HepG2 (cell line): ENCODE data around the gene RNF149. TPM values are rescaled to one million over a fixed set of nuclear protein-coding genes. Genes with fewer than 3 reads are reported as not detected.

Source experiments
- BCL6 ChIP-seq: IDR thresholded peaks from 2 replicates; pipeline ENCODE4 v1.6.1; 2016; ENCODE audit warnings: missing genetic modification reagents, missing compliant biosample characterization
- ETS1 ChIP-seq: sonication (generic); formaldehyde crosslinking; IDR thresholded peaks from 2 replicates; pipeline ENCODE4 v1.4.0; 2020; ENCODE audit warnings: missing genetic modification reagents
- FOSL2 ChIP-seq: sonication (generic); formaldehyde crosslinking; IDR thresholded peaks from 2 replicates; pipeline ENCODE4 v1.4.0; 2020; ENCODE audit warnings: missing genetic modification reagents
- KDM5B ChIP-seq: sonication (generic); formaldehyde crosslinking; IDR thresholded peaks from 2 replicates; pipeline ENCODE4 v1.4.0; 2020; ENCODE audit warnings: missing genetic modification reagents, mild to moderate bottlenecking, borderline replicate concordance
- MAZ ChIP-seq, 2 experiments: sonication (generic) in 1 of 2; formaldehyde crosslinking in 1 of 2; IDR thresholded peaks; 2 replicates each; pipeline versions ENCODE4 v1.5.0 to v1.6.1; 2012 to 2020; ENCODE audit warnings: low read depth in 2 of 2, mild to moderate bottlenecking in 2 of 2, borderline replicate concordance in 1 of 2, improper control_type of control experiment in 1 of 2, low read length in 1 of 2, missing genetic modification reagents in 1 of 2, moderate library complexity in 1 of 2
- MTA1 ChIP-seq: sonication (generic); formaldehyde crosslinking; IDR thresholded peaks from 2 replicates; pipeline ENCODE4 v1.4.0; 2020; ENCODE audit warnings: missing genetic modification reagents, mild to moderate bottlenecking, borderline replicate concordance
- MTF2 ChIP-seq: sonication (generic); formaldehyde crosslinking; IDR thresholded peaks from 2 replicates; pipeline ENCODE4 v1.5.0; 2020; ENCODE audit warnings: missing genetic modification reagents, borderline replicate concordance
- ONECUT2 ChIP-seq: sonication (generic); formaldehyde crosslinking; IDR thresholded peaks from 2 replicates; pipeline ENCODE4 v1.4.0; 2020; ENCODE audit warnings: missing genetic modification reagents
- REPIN1 ChIP-seq: sonication (generic); formaldehyde crosslinking; IDR thresholded peaks from 2 replicates; pipeline ENCODE4 v1.8.0; 2022; ENCODE audit warnings: missing genetic modification reagents, low read depth, mild to moderate bottlenecking, borderline replicate concordance
- SIX4 ChIP-seq: sonication (generic); formaldehyde crosslinking; IDR thresholded peaks from 2 replicates; pipeline ENCODE4 v1.4.0; 2020; ENCODE audit warnings: missing genetic modification reagents
- SMC3 ChIP-seq: IDR thresholded peaks from 2 replicates; pipeline ENCODE4 v1.6.1; 2011; ENCODE audit warnings: low read length, improper control_type of control experiment
- SOX5 ChIP-seq: IDR thresholded peaks from 2 replicates; pipeline ENCODE4 v1.6.1; 2016; ENCODE audit warnings: borderline replicate concordance
- THAP11 ChIP-seq: IDR thresholded peaks from 2 replicates; pipeline ENCODE4 v1.6.1; 2016; ENCODE audit warnings: missing biosample characterization, missing genetic modification reagents
- ZBTB25 ChIP-seq: IDR thresholded peaks from 2 replicates; pipeline ENCODE4 v1.6.1; 2018; ENCODE audit warnings: missing genetic modification reagents
- ZNF263 ChIP-seq: sonication (generic); formaldehyde crosslinking; IDR thresholded peaks from 2 replicates; pipeline ENCODE4 v1.4.0; 2020; ENCODE audit warnings: missing genetic modification reagents
- ZNF292 ChIP-seq: sonication (generic); formaldehyde crosslinking; IDR thresholded peaks from 2 replicates; pipeline ENCODE4 v1.8.1; 2022; ENCODE audit warnings: mild to moderate bottlenecking, low read depth, missing genetic modification reagents, borderline replicate concordance
- ZNF501 ChIP-seq: sonication (generic); formaldehyde crosslinking; IDR thresholded peaks from 2 replicates; pipeline ENCODE4 v1.5.1; 2020; ENCODE audit warnings: mild to moderate bottlenecking, moderate library complexity, missing genetic modification reagents
- ZNF574 ChIP-seq: sonication (generic); formaldehyde crosslinking; IDR thresholded peaks from 2 replicates; pipeline ENCODE4 v1.4.0; 2020; ENCODE audit warnings: missing genetic modification reagents
- ZNF580 ChIP-seq: IDR thresholded peaks from 2 replicates; pipeline ENCODE4 v1.6.1; 2016; ENCODE audit warnings: low read depth, borderline replicate concordance
- ZNF883 ChIP-seq: sonication (generic); formaldehyde crosslinking; IDR thresholded peaks from 2 replicates; pipeline ENCODE4 v1.5.1; 2020; ENCODE audit warnings: mild to moderate bottlenecking, missing genetic modification reagents; ENCODE audit errors: not compliant biosample characterization
- ZSCAN29 ChIP-seq: sonication (generic); formaldehyde crosslinking; conservative IDR thresholded peaks from 2 replicates; pipeline ENCODE4 v1.4.0; 2020; ENCODE audit warnings: mild to moderate bottlenecking, missing genetic modification reagents
- polyA plus RNA-seq, 8 experiments: library from polyadenylated mRNA; depleted of rRNA in 3 of 8; stranded (reverse) in 7 of 8; unstranded in 1 of 8; fragments of >200 nt; fragmentation: Illumina TruSeq in 4 of 8; extraction: Trizol in 4 of 8; gene quantifications; 2 replicates each; pipeline versions ENCODE4 v1.2.1 to v1.2.3, GENCODE V29; 2011 to 2016; ENCODE audit warnings: low read depth in 4 of 8, missing spikeins in 1 of 8, mixed read lengths in 1 of 8; ENCODE audit not compliant: insufficient read depth in 1 of 8
- total RNA-seq, 5 experiments: library from RNA; depleted of rRNA; stranded (reverse); fragments of >200 nt; fragmentation: Illumina TruSeq; extraction: Trizol; gene quantifications; 2 replicates each; pipeline ENCODE4 v1.2.3, GENCODE V29; 2016; ENCODE audit warnings: low read depth in 1 of 5
- TF ChIP-seq, protein P1 (sequence below): sonication (generic); formaldehyde crosslinking; IDR thresholded peaks from 2 replicates; pipeline ENCODE4 v1.5.1; 2020; ENCODE audit warnings: missing genetic modification reagents, mild to moderate bottlenecking, borderline replicate concordance

RNF149 gene
- total and polyA plus RNA-seq, 2 of the 13 experiments (the other 11 are each of a cell fraction or from before 2014, with no cell fraction given): 87.6 to 109 TPM

GRCh38 chr2:101341901-101342624 is 33.6 kb upstream of the RNF149 start (continued):
- no peak for TF ChIP-seq SIX4 (CRISPR knock-in tag)
- TF ChIP-seq BCL6 (CRISPR knock-in tag): 0 out of 2 replicates have a peak, but pooled peaks have one; percentile 30
- no peak for TF ChIP-seq MTF2 (CRISPR knock-in tag)
- 0 out of 2 replicates have a peak, but pooled peaks have one; percentile 35 for TF ChIP-seq ZSCAN29 (CRISPR knock-in tag)
- TF ChIP-seq ZNF501 (CRISPR knock-in tag): peak; percentile 58; the same call in 1 of the 2 replicates
- 0 out of 2 replicates have a peak, but pooled peaks have one; percentile 11 for TF ChIP-seq FOSL2 (CRISPR knock-in tag)
- TF ChIP-seq SOX5: 0 out of 2 replicates have a peak, but pooled peaks have one; percentile 28
- peak; percentile 76; the same call in 1 of the 2 replicates for TF ChIP-seq KDM5B (CRISPR knock-in tag)
- no peak for TF ChIP-seq MAZ (IDR thresholded peaks at IDR 0.05; ENCODE audit: borderline replicate concordance, low read depth, low read length)
- TF ChIP-seq MAZ (CRISPR knock-in tag; IDR thresholded peaks at IDR 0.05; ENCODE audit: low read depth): 0 out of 2 replicates have a peak, but pooled peaks have one; percentile 43
- no peak for TF ChIP-seq ZNF263 (CRISPR knock-in tag)
- TF ChIP-seq ETS1 (CRISPR knock-in tag): no peak
- TF ChIP-seq REPIN1 (CRISPR knock-in tag): 0 out of 2 replicates have a peak, but pooled peaks have one; percentile 8
- TF ChIP-seq, protein P1, sequence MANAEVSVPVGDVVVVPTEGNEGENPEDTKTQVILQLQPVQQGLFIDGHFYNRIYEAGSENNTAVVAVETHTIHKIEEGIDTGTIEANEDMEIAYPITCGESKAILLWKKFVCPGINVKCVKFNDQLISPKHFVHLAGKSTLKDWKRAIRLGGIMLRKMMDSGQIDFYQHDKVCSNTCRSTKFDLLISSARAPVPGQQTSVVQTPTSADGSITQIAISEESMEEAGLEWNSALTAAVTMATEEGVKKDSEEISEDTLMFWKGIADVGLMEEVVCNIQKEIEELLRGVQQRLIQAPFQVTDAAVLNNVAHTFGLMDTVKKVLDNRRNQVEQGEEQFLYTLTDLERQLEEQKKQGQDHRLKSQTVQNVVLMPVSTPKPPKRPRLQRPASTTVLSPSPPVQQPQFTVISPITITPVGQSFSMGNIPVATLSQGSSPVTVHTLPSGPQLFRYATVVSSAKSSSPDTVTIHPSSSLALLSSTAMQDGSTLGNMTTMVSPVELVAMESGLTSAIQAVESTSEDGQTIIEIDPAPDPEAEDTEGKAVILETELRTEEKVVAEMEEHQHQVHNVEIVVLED (CRISPR knock-in tag): no peak
- TF ChIP-seq ZNF292: 0 out of 2 replicates have a peak, but pooled peaks have one; percentile 58
- TF ChIP-seq ZBTB25 (CRISPR knock-in tag): 0 out of 2 replicates have a peak, but pooled peaks have one; percentile 25
- TF ChIP-seq ONECUT2 (CRISPR knock-in tag): no peak
- TF ChIP-seq ZNF883 (CRISPR knock-in tag): peak; percentile 81
- TF ChIP-seq ZNF580 (CRISPR knock-in tag): peak; percentile 81; the same call in 1 of the 2 replicates
- TF ChIP-seq MTA1 (CRISPR knock-in tag): no peak
- peak; percentile 25; the same call in 1 of the 2 replicates for TF ChIP-seq ZNF574 (CRISPR knock-in tag)
- peak; percentile 95 for TF ChIP-seq SMC3
- no peak for TF ChIP-seq THAP11 (CRISPR knock-in tag)
